GM12878 (cell line): Measurements from ENCODE around the gene CARHSP1.

Source experiments
- CTCF ChIP-seq, 3 experiments: IDR thresholded peaks in 2 of 3; conservative IDR thresholded peaks in 1 of 3; 2 replicates each; pipeline ENCODE4 v1.5.1; 2011; ENCODE audit warnings: low read depth in 3 of 3, low read length in 3 of 3, mild to moderate bottlenecking in 3 of 3, control low read depth in 2 of 3, moderate library complexity in 2 of 3, inconsistent platforms in 1 of 3, mixed read lengths in 1 of 3; ENCODE audit not compliant: control insufficient read depth in 2 of 3, insufficient read depth in 1 of 3; ENCODE audit errors: extremely low read depth in 1 of 3
- HCFC1 ChIP-seq: fragments of 150-350 bp; IDR thresholded peaks from 2 replicates; pipeline ENCODE4 v1.6.1; 2014; ENCODE audit warnings: low read length
- HDGF ChIP-seq: fragments of 450-650 bp; IDR thresholded peaks from 2 replicates; pipeline ENCODE4 v1.6.1; 2016; ENCODE audit warnings: antibody characterized with exemption
- MLLT1 ChIP-seq: fragments of 450-650 bp; IDR thresholded peaks from 2 replicates; pipeline ENCODE4 v1.6.1; 2016; ENCODE audit warnings: mild to moderate bottlenecking

- no peak for TF ChIP-seq HDGF
- no peak for TF ChIP-seq CTCF (IDR thresholded peaks at IDR 0.05 in 2 of 3, conservative IDR thresholded peaks at IDR 0.05 in 1 of 3; ENCODE audit: control insufficient read depth in 2 of 3, extremely low read depth in 1 of 3, insufficient read depth in 1 of 3, low read depth in 3 of 3, low read length in 3 of 3)
- TF ChIP-seq HCFC1, result no peak
- no peak for TF ChIP-seq MLLT1
Measured at GRCh38 chr16:8878523-8878911, 9.7 kb upstream of the CARHSP1 start.
